HT-29 (cell line): ENCODE measurements around the gene GFM1. TPM values are rescaled to one million over a fixed set of nuclear protein-coding genes. Genes with fewer than 3 reads are reported as not detected.

Experiments used
- DNase-seq: peaks from one replicate; pipeline ENCODE4 v3.0.0-alpha.2; 2015; ENCODE audit warnings: low spot score
- small RNA-seq: library from RNA; depleted of rRNA; stranded (forward); fragments of <200 nt; gene quantifications from one replicate; pipeline ENCODE3, GENCODE V24; 2014
- total RNA-seq: library from RNA; depleted of rRNA; stranded (reverse); fragments of >200 nt; shearing (Covaris generic); gene quantifications from 2 replicates; pipeline ENCODE4 v1.2.3, GENCODE V29; 2014; rRNA removed

The GFM1 gene
- total RNA-seq, 1 experiment from 2014 or later, result 28.2 TPM

- peak; percentile 82 for DNase-seq
Observed at GRCh38 chr3:158727206-158728060, 83.1 kb downstream of the GFM1 start.

- DNase-seq, result no peak
Observed at GRCh38 chr3:158728061-158728377, 83.7 kb downstream of the GFM1 start.

DNA sequence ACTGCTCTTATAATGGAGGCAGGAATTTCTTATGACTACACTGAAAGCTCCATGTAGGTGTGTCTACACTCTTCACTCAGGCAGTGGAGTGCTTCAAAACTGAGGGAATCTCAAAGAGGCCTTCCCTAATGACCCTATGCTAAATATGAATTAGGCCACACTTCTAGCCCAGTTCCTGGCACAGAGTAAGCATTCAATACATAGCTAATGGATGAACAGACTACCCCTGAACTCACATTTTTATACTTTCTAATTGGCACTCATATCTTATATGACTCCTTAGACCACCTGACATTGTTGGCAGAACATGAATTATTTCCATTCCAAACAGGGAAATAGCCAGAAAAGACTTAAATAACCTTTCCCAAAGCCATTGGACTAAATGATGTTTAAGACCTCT, 84.5 kb downstream of the GFM1 start:
- no peak for DNase-seq

DNA sequence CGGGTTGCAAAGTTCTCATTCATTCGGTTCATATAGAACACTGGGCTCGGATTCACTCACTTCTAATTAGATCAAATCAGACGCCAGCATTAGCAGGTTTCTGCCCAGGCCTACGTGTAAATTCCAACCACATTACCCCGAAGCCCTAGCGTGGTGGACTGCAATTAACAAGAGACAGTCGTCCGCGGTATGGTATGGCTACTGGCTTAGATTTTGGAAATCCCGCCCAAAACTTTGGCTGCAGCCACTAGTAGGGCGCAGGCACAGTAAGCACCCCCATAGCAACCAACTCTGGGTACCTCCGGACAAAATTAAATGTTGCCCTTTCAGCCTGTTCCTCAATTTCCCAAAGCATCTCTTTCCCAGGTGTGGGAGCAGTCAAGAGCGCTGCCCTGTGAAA, 87.2 kb downstream of the GFM1 start:
- peak; percentile 38 for DNase-seq

DNA sequence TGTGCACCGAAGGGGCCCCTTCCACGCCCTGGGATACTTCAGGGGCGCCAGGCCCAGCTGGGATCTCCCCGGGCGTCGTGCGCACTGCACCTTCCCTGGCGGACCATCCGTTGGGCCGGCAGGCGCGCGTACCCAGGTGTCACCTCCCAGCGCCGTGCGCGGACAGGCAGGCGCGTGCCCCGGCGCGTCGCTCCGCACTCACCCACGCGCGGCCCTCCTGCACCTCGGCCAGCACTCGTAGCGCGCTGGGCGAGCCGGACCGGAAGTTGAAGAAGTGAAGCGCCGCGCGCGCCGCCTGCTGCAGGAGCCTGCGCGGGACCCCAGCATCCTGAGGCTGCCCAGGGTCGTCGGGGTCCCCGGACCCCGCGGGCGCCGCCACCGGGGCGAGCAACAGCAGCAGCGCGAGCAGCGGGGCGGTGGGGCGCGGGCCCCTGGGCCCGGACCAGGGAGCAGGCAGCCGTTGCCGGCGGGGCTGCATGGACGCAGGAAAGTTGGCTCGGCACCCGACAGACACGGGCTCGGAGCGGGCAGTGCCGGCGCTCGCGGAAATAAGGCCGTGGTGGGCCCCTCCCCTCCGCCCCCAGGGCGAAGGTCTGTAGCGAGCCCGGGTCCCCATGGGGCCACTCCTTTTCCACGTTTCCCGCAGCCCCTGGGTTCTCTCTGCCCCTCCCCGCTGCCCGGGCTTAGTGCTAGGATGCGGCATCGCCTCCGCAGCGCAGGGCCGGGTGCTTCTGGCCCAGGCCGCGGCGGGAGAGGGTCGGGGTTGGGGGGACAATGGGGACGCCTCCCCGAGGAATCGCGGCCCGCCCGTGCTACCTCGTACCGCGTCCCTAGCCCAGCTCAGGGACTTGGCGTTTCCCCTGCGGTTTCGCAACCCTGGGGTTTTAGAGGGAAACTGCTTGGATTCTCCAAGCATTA, 87.9 kb downstream of the GFM1 start, which contains the start of gene RARRES1:
RARRES1 (minus strand) TSS at position 520 of the 918 bp plus-strand sequence; CDS start at position 478, 42 bp downstream.
- peak; percentile 70 for DNase-seq

DNA sequence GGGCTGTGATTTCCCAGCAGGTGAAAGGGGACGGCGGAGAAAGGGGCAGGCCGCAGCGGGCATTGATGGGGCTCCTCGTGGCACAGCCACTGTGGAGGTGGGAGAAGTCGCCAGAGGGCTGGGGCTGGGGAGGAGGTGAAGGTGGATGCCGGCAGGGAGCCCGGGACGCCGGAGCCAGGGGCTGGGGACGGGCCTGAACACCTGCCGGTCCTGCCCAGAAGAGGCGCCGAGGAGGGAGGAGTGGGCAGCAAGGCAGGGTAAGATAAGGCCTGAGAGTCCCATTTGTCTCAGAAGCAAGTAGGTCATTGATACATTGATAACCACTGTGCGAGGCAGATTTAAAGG, 88.5 kb downstream of the GFM1 start:
- DNase-seq, result no peak

DNA sequence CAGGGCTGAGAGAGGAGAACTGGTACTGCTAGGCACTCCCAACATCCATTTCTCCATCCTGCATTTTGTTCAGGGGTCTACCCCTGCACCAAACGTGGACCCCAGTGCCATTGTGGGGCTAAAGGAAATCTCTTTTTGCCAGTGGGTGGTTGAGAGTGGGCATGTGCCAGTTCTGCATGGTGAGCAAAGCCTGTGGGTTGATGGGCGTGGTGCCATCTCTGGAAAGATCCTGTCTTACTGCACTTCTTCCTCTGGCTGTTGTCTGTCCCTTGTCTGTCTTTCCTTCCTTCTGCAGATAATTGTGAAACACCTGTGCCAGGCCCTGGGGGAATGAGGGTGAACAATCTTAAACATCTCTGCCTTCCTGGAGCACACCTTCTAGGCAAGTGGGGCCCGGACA, 89.3 kb downstream of the GFM1 start:
- DNase-seq, result no peak

DNA sequence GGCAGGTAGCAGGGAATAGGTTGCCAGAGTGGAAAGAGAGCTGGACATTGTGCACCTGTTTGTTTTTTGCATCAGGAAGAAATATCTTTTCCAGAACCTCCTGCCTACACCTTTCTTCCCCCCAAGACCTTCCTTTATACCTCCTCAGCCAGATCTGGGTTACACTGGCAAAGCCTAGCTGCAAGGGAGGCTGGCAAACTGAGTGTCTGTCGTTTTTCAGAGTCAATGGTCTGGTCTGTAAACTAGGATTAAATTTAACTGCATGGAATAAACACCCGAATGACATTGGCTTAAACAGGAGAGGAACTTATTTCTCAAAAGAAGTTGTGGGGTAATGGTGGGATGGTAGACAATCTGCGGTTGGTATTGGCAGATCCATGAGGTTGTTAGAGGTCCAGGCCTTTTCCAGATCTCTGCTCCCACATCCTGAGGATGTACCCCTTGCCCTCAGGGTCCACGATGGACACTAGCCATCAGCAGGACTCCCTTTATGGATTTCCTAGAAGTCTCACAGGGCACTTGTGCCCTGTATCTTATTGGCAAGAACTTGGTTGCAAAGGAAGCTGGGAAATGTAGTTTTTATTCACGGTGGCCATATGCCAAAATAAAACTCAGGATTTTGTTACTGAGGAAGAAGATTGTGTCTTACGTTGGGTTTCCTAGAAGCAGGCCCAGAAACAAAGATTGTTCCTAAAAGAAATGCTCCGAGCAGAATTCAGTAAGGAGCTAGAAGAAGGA, 91.1 kb downstream of the GFM1 start:
- DNase-seq, result no peak

GRCh38 chr3:158737410-158737809, 93.1 kb downstream of the GFM1 start:
- DNase-seq, result no peak

DNA sequence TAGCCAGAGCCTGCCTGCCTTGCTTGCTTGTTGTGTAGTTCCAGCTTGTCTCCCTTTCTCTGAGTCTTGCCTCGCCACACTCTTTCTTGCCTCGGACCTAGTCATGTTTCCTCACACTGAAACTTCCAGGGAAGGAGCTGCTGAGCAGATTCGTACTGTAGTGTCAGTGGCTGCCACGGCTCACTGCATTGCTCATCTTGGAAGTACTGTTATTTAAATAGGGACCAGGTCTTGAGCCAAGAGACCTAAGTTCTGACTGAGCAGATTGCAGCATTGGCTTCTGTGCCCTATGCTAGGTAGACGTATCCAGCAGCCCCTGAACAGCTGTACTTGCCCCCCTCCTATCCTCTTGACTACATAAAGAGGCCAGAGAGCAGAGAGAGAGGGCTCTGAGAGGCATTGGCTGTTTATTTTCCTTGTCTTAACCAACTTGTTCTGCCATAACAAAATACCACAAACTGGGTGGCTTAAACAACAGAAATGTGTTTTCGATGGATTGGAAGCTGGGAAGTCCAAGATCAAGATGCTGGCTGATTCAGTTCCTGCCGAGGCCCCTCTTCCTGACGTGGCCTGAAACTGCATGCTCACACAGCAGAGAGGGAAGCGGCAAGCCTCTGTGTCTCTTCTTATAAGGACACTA, 93.8 kb downstream of the GFM1 start:
- DNase-seq, result no peak

DNA sequence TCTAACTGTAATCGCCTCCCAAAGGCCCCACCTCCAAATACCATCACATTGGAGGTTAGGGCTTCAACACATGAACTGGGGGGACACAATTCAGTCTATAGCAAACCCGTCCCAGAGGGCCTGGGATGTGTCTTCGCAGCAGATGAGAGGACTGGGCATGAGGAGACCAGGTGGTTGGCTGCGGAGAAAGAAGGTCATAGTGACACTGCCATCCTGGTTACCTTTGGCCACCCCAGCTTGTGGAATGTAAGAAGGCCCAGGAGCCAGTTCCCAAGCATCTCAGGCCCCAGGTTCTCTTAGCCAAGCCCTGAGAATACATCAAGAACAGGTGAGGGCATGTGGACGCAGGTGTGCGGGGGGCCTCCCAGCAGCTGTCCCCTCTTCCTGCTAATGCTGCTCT, 94.3 kb downstream of the GFM1 start:
- no peak for DNase-seq

DNA sequence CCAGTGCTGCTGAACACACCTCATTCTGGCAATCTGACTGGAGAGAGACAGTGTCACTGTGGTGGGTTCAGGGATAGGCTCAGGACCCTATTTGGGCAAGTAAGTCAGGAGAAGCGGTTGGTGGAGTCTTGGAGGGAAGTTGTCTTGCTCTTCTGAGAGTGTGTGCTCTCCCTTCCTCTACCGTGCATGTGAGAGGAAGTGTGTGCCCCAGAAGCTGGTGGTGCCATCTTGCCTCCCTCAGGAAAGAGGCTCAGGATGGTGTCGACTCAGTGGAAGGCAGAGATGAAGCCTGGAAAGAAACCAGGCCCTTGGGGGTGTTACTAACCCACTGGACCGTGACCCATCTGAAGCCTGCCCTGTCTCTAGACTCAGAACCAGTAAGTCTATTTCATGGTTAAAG, 94.8 kb downstream of the GFM1 start:
- no peak for DNase-seq

- no peak for DNase-seq
Observed at GRCh38 chr3:158739661-158740060, 95.3 kb downstream of the GFM1 start.

Small RNAs within 50 kb of the gene (small RNA-seq; reads per million reads assigned to genes)
- gene AC025033.1, result not detected
- not detected for gene AC080013.6

Other genes with a start within 250 kb of the GFM1 start
- 6.0 and 8.9 TPM in 2 replicates for gene MLF1, start 73.3 kb upstream of the GFM1 start, total RNA-seq
- gene LXN, start 28.1 kb downstream of the GFM1 start, total RNA-seq, result 13.0 and 14.2 TPM in 2 replicates
- gene RARRES1, start 87.9 kb downstream of the GFM1 start, total RNA-seq, result 79.2 and 102 TPM in 2 replicates
- 25.1 and 34.1 TPM in 2 replicates for gene MFSD1, start 157.5 kb downstream of the GFM1 start, total RNA-seq